DND-41 (cell line): ENCODE results near the gene FAM241B.

Experiments
- ATAC-seq: fragments of 200-7000 bp; cut with Tn5 transposase; 3 replicates; pipeline ENCODE4 v1.9.1; 2021; ENCODE audit warnings: low read depth; ENCODE audit not compliant: insufficient read depth
- DNase-seq: peaks from one replicate; pipeline ENCODE4 v3.0.0-alpha.2; 2020
- H2AFZ ChIP-seq: 2 replicates; pipeline ENCODE4 v1.6.0; 2012; ENCODE audit warnings: low read depth, low read length
- H3K27ac ChIP-seq: 2 replicates; pipeline ENCODE4 v1.5.1; 2012; ENCODE audit warnings: low read length, inconsistent platforms
- H3K27me3 ChIP-seq: fragments of 200-600 bp; sonication (generic); 2 replicates; pipeline ENCODE4 v1.6.0; 2012; ENCODE audit warnings: low read length, mild to moderate bottlenecking, inconsistent platforms; ENCODE audit not compliant: insufficient read depth, poor library complexity
- H3K36me3 ChIP-seq: 2 replicates; pipeline ENCODE4 v1.5.1; 2012; ENCODE audit warnings: low read length, inconsistent platforms; ENCODE audit not compliant: insufficient read depth
- H3K4me1 ChIP-seq: 2 replicates; pipeline ENCODE4 v1.5.1; 2012; ENCODE audit warnings: mild to moderate bottlenecking, low read length; ENCODE audit not compliant: insufficient read depth
- H3K4me2 ChIP-seq: 2 replicates; pipeline ENCODE4 v1.6.0; 2012; ENCODE audit warnings: mild to moderate bottlenecking, moderate library complexity, low read length, inconsistent platforms; ENCODE audit not compliant: insufficient read depth
- H3K4me3 ChIP-seq, 2 experiments: fragments of 200-600 bp in 1 of 2; shearing (Covaris generic) in 1 of 2; 2 replicates each; pipeline ENCODE4 v1.5.1; 2012 to 2016; ENCODE audit warnings: inconsistent platforms in 2 of 2, low read length in 2 of 2, mild to moderate bottlenecking in 2 of 2, low read depth in 1 of 2, moderate library complexity in 1 of 2
- H3K79me2 ChIP-seq: 2 replicates; pipeline ENCODE4 v1.6.0; 2012; ENCODE audit warnings: low read length, inconsistent platforms; ENCODE audit not compliant: insufficient read depth
- H3K9ac ChIP-seq: 2 replicates; pipeline ENCODE4 v1.6.0; 2012; ENCODE audit warnings: low read depth, mild to moderate bottlenecking, inconsistent platforms, low read length, moderate library complexity
- H3K9me3 ChIP-seq: 2 replicates; pipeline ENCODE4 v1.5.1; 2012; ENCODE audit warnings: low read length, moderate library complexity, mild to moderate bottlenecking, inconsistent platforms; ENCODE audit not compliant: insufficient read depth, severe bottlenecking
- H4K20me1 ChIP-seq: 2 replicates; pipeline ENCODE4 v1.6.0; 2012; ENCODE audit warnings: low read length; ENCODE audit not compliant: insufficient read depth
- CTCF ChIP-seq: IDR thresholded peaks from 2 replicates; pipeline ENCODE4 v1.5.1; 2012; ENCODE audit warnings: borderline replicate concordance, low read length, moderate library complexity, mild to moderate bottlenecking; ENCODE audit not compliant: poor library complexity, severe bottlenecking; ENCODE audit errors: extremely low read depth
- EZH2 ChIP-seq: IDR thresholded peaks from 3 replicates; pipeline ENCODE4 v1.6.1; 2012; ENCODE audit warnings: borderline replicate concordance, low read depth, mild to moderate bottlenecking, moderate library complexity, low read length, inconsistent platforms; ENCODE audit not compliant: severe bottlenecking

FAM241B gene

GRCh38 chr10:69584624-69585023 lies 45.4 kb upstream of the FAM241B start:
- Histone ChIP-seq H3K36me3 (no peaks in the 10 kb centered on the region), H2AFZ (no peak overlapping the region), H3K27me3 (peaks cover 5% of the 10 kb centered on the region), H3K9ac (no peak overlapping the region), H3K79me2 (no peaks in the 10 kb centered on the region), H3K4me3 (no peak overlapping the region), H4K20me1 (no peaks in the 10 kb centered on the region), H3K4me1 (no peaks in the 10 kb centered on the region), H3K27ac (no peak overlapping the region), H3K4me2 (no peak overlapping the region), H3K9me3 (no peaks in the 10 kb centered on the region)
- no peak for TF ChIP-seq CTCF
- TF ChIP-seq EZH2: no peak
- DNase-seq (no peak), ATAC-seq (no peak)

GRCh38 chr10:69588358-69588757 lies 41.7 kb upstream of the FAM241B start:
- Histone ChIP-seq H3K4me1 (no peaks in the 10 kb centered on the region), H3K27ac (no peak overlapping the region), H3K4me3 (no peak overlapping the region), H3K9ac (no peak overlapping the region), H3K9me3 (no peaks in the 10 kb centered on the region), H3K4me2 (no peak overlapping the region), H3K36me3 (no peaks in the 10 kb centered on the region), H2AFZ (no peak overlapping the region), H3K27me3 (peaks cover 5% of the 10 kb centered on the region), H4K20me1 (no peaks in the 10 kb centered on the region), H3K79me2 (no peaks in the 10 kb centered on the region)
- DNase-seq (no peak), ATAC-seq (no peak)
- TF ChIP-seq EZH2 (no peak), CTCF (peak; percentile 4)

DNA sequence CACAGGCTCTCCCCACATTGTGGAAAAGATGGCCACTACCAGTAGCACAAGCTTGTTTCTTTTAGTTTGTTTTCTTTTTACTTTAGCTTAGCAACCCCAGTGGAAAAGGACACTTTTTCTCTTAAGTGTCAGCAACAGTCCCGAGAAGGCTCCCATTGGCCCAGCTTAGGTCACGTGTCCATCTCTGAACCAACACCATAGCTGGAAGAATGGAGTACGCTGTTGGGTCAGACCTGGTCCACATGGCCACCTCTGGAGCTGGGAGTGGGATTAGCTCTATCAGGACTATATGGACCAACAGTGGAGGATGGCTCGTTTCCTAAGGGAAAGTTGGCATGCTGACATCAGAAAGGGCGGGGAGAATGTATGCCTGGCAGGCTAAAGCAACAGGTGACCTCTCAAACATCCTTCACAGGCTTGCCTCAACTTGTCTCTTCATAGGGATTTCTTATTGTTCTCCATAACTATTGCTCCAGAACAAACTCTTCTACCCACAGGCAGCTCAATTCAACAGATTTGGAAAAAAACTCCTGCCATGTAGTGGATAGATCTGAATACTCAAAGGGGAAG lies 29.2 kb upstream of the FAM241B start:
- Histone ChIP-seq H3K36me3 (no peaks in the 10 kb centered on the region), H3K4me1 (no peaks in the 10 kb centered on the region), H3K4me2 (no peak overlapping the region), H3K27me3 (peaks cover 8% of the 10 kb centered on the region), H4K20me1 (no peaks in the 10 kb centered on the region), H3K79me2 (no peaks in the 10 kb centered on the region), H2AFZ (no peak overlapping the region), H3K9me3 (no peaks in the 10 kb centered on the region), H3K27ac (no peak overlapping the region), H3K9ac (no peak overlapping the region), H3K4me3 (no peak overlapping the region)
- no peak for TF ChIP-seq EZH2
- TF ChIP-seq CTCF: no peak
- ATAC-seq: no peak
- DNase-seq: no peak

- H3K9ac ChIP-seq: no peak overlapping the region
- no peaks in the 10 kb centered on the region for H3K27me3 ChIP-seq
- H3K4me2 ChIP-seq: no peak overlapping the region
- H3K4me3 ChIP-seq: no peak overlapping the region
- peaks cover 5% of the 10 kb centered on the region for H3K9me3 ChIP-seq
- TF ChIP-seq EZH2 (no peak), CTCF (no peak)
- H4K20me1 ChIP-seq: no peaks in the 10 kb centered on the region
- H3K79me2 ChIP-seq: no peaks in the 10 kb centered on the region
- DNase-seq: no peak
- H3K36me3 ChIP-seq: no peaks in the 10 kb centered on the region
- H3K27ac ChIP-seq: no peak overlapping the region
- ATAC-seq: no peak
- no peak overlapping the region for H2AFZ ChIP-seq
- no peaks in the 10 kb centered on the region for H3K4me1 ChIP-seq
Measured at GRCh38 chr10:69609077-69609476, 21.0 kb upstream of the FAM241B start.
